HCT116 (cell line): Measurements from ENCODE around the gene FASTKD2. TPM values are rescaled to one million over a fixed set of nuclear protein-coding genes. Genes with fewer than 3 reads are reported as not detected.

Experiments used
- ATAC-seq: fragments of 200-7000 bp; cut with Tn5 transposase; 2 replicates; pipeline ENCODE4 v1.9.1; 2020; ENCODE audit warnings: mild to moderate bottlenecking, moderate library complexity
- BruUV-seq: library from RNA; stranded (reverse); fragments of 400-500 nt; replicated peaks from 2 replicates; lab custom pipeline; 2021; lab: Mats Ljungman, UMichigan
- CTCF ChIA-PET: fragments of 300-600 bp; sonication (Branson Sonifier 250); formaldehyde crosslinking; loops from one replicate; lab custom pipeline; 2021; ENCODE audit warnings: antibody characterized with exemption; lab: Charles Lee
- POLR2A ChIA-PET: fragments of 300-600, 350-600 bp; sonication (Branson Sonifier 250); formaldehyde crosslinking; loops from one replicate; lab custom pipeline; 2021; ENCODE audit warnings: antibody characterized with exemption; lab: Charles Lee
- RAD21 ChIA-PET, 2 experiments: fragments of 300-600 bp; sonication (Branson Sonifier 250); formaldehyde crosslinking; loops; one replicate each; lab custom pipeline; 2023; ENCODE audit warnings: low total read pairs in 2 of 2; ENCODE audit not compliant: uncharacterized antibody in 2 of 2, unreplicated experiment in 2 of 2, low non-redundant PET in 1 of 2; lab: Charles Lee
- DNase-seq: peaks from one replicate; pipeline ENCODE4 v3.0.0-alpha.2; 2010; ENCODE audit warnings: low read depth, low spot score
- H2AFZ ChIP-seq: fragments of 200-600 bp; shearing (Covaris generic), sonication (generic); 2 replicates; pipeline ENCODE4 v1.6.1; 2017; ENCODE audit warnings: low read depth, mixed run types, mixed read lengths, antibody characterized with exemption, low read length; ENCODE audit not compliant: poor library complexity, severe bottlenecking
- H3K27ac ChIP-seq: 2 replicates; pipeline ENCODE4 v1.5.1; 2012; ENCODE audit warnings: low read depth, low read length
- H3K27me3 ChIP-seq: fragments of 200-600 bp; sonication (generic); 2 replicates; pipeline ENCODE4 v1.6.1; 2016; ENCODE audit warnings: mixed run types, low read length, mixed read lengths; ENCODE audit not compliant: insufficient read depth
- H3K36me3 ChIP-seq, 2 experiments: fragments of 200-500 bp in 1 of 2; fragments of 200-600 bp in 1 of 2; sonication (Bioruptor generic) in 1 of 2; sonication (generic) in 1 of 2; 2 replicates each; pipeline versions ENCODE4 v1.5.1 to v1.6.1; 2014 to 2016; ENCODE audit warnings: low read length in 2 of 2, inconsistent platforms in 1 of 2, mixed read lengths in 1 of 2, mixed run types in 1 of 2; ENCODE audit not compliant: insufficient read depth in 2 of 2, control insufficient read depth in 1 of 2
- H3K4me1 ChIP-seq, 2 experiments: fragments of 200-600 bp in 1 of 2; sonication (generic) in 1 of 2; 2 replicates each; pipeline versions ENCODE4 v1.5.1 to v1.6.1; 2012 to 2017; ENCODE audit warnings: low read length in 2 of 2, inconsistent platforms in 1 of 2, mild to moderate bottlenecking in 1 of 2, mixed read lengths in 1 of 2, mixed run types in 1 of 2, moderate library complexity in 1 of 2; ENCODE audit not compliant: insufficient read depth in 2 of 2, control insufficient read depth in 1 of 2
- H3K4me2 ChIP-seq: fragments of 200-600 bp; sonication (generic); 2 replicates; pipeline ENCODE4 v1.6.1; 2017; ENCODE audit warnings: mixed run types, low read length, mixed read lengths
- H3K4me3 ChIP-seq, 2 experiments: fragments of 200-600 bp in 1 of 2; sonication (generic) in 1 of 2; replicated peaks in 1 of 2; 2 replicates each; pipeline ENCODE4 v1.5.1; 2011 to 2016; ENCODE audit warnings: low read length in 2 of 2, control low read depth in 1 of 2, low read depth in 1 of 2, mild to moderate bottlenecking in 1 of 2, mixed read lengths in 1 of 2, mixed run types in 1 of 2
- H3K79me2 ChIP-seq: fragments of 200-600 bp; sonication (generic); 2 replicates; pipeline ENCODE4 v1.6.1; 2017; ENCODE audit warnings: mild to moderate bottlenecking, mixed run types, low read length, moderate library complexity, mixed read lengths; ENCODE audit not compliant: insufficient read depth
- H3K9ac ChIP-seq: fragments of 200-600 bp; sonication (generic); 2 replicates; pipeline ENCODE4 v1.6.1; 2016; ENCODE audit warnings: low read length, mixed read lengths
- H3K9me2 ChIP-seq: fragments of 200-600 bp; sonication (generic), shearing (Covaris generic); 2 replicates; pipeline ENCODE4 v1.6.1; 2017; ENCODE audit warnings: mixed run types, mild to moderate bottlenecking, moderate library complexity; ENCODE audit not compliant: insufficient read depth
- H3K9me3 ChIP-seq, 2 experiments: fragments of 200-500 bp in 1 of 2; fragments of 200-600 bp in 1 of 2; sonication (Bioruptor generic) in 1 of 2; sonication (generic) in 1 of 2; 2 replicates each; pipeline ENCODE4 v1.6.1; 2014 to 2017; ENCODE audit warnings: low read length in 2 of 2, mixed read lengths in 2 of 2, inconsistent platforms in 1 of 2, low read depth in 1 of 2, mild to moderate bottlenecking in 1 of 2, mixed run types in 1 of 2, moderate library complexity in 1 of 2; ENCODE audit not compliant: control insufficient read depth in 1 of 2, insufficient read depth in 1 of 2
- H4K20me1 ChIP-seq: fragments of 200-600 bp; sonication (generic), shearing (Covaris generic); 2 replicates; pipeline ENCODE4 v1.6.1; 2017; ENCODE audit warnings: mixed run types, mild to moderate bottlenecking, moderate library complexity; ENCODE audit not compliant: insufficient read depth
- EZH2phosphoT487 ChIP-seq: fragments of 200-600 bp; IDR thresholded peaks from 2 replicates; pipeline ENCODE4 v1.6.1; 2018; ENCODE audit warnings: antibody characterized with exemption, borderline replicate concordance
- SRF ChIP-seq: IDR thresholded peaks from 2 replicates; pipeline ENCODE4 v1.6.1; 2012; ENCODE audit warnings: low read depth
- intact Hi-C: fragments of 100-400 bp; cut with micrococcal nuclease; formaldehyde crosslinking; loops from 2 replicates; pipeline ENCODE4 v1.10.0; 2022
- total RNA-seq: library from RNA; stranded (reverse); gene quantifications from one replicate; pipeline ENCODE4 v1.2.1, GENCODE V29; 2021; ENCODE audit not compliant: unreplicated experiment
- TF ChIP-seq, protein P1 (sequence below): IDR thresholded peaks from 2 replicates; pipeline ENCODE4 v1.6.1; 2012
- TF ChIP-seq, protein P2 (sequence below): IDR thresholded peaks from 2 replicates; pipeline ENCODE4 v1.6.1; 2012; ENCODE audit warnings: low read depth
- TF ChIP-seq, protein P3 (sequence below), 3 experiments: fragments of 200-600 bp in 1 of 3; sonication (generic) in 1 of 3; IDR thresholded peaks in 2 of 3; conservative IDR thresholded peaks in 1 of 3; 2 replicates each; pipeline ENCODE4 v1.5.1; 2012 to 2017; ENCODE audit warnings: low read depth in 2 of 3, low read length in 2 of 3, antibody characterized with exemption in 1 of 3, borderline replicate concordance in 1 of 3, control low read depth in 1 of 3, mild to moderate bottlenecking in 1 of 3, mixed read lengths in 1 of 3, mixed run types in 1 of 3, moderate library complexity in 1 of 3; ENCODE audit not compliant: insufficient read depth in 1 of 3
- TF ChIP-seq, protein P4 (sequence below): IDR thresholded peaks from 2 replicates; pipeline ENCODE4 v1.6.1; 2011; ENCODE audit warnings: mild to moderate bottlenecking, low read length, moderate library complexity; ENCODE audit not compliant: insufficient replicate concordance; ENCODE audit errors: extremely low read depth

The FASTKD2 gene
- total RNA-seq, 1 experiment from 2014 or later, result 24.4 TPM

DNA sequence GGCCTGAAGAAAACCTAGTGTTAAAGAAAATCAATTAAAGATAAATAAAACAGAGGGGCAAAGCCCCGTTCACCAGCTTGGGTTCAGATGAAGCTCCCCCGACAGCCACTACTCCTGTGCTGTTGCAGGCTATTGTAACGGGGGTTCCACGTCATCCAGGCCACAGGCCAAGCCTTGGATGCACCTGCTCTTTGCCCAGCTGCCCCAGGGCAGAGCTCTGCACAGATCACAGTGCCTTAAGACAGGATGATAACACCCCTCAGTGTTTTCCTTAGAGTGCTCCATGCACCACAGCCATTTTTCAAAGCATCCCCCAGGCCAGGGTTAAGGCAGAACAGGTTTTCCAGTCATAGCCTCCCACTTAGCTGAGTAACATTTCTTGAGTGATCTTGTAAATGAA is 32.0 kb downstream of the FASTKD2 start:
- intact Hi-C loops, result no loop called here
- Histone ChIP-seq H2AFZ (no peak overlapping the region), H3K79me2 (no peaks in the 10 kb centered on the region), H3K27ac (no peak overlapping the region), H3K9ac (no peak overlapping the region), H3K9me2 (no peaks in the 10 kb centered on the region), H3K4me3 (no peak overlapping the region), H3K9me3 (no peaks in the 10 kb centered on the region), H4K20me1 (no peaks in the 10 kb centered on the region), H3K27me3 (no peaks in the 10 kb centered on the region), H3K36me3 (no peaks in the 10 kb centered on the region), H3K4me1 (peaks cover 0 to 3% of the 10 kb centered on the region in 2 experiments; a peak in 1 of 4 replicates), H3K4me2 (no peak overlapping the region)
- ChIA-PET POLR2A (no interaction called here), RAD21 (no interaction called here), CTCF (interaction anchor here (0.8 kb wide), 1 partner anchor 8 kb away, joined by 3 read pairs; no protein-coding TSS in a partner anchor)
- TF ChIP-seq, protein P1, sequence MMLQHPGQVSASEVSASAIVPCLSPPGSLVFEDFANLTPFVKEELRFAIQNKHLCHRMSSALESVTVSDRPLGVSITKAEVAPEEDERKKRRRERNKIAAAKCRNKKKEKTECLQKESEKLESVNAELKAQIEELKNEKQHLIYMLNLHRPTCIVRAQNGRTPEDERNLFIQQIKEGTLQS, result no peak
- TF ChIP-seq, protein P2, sequence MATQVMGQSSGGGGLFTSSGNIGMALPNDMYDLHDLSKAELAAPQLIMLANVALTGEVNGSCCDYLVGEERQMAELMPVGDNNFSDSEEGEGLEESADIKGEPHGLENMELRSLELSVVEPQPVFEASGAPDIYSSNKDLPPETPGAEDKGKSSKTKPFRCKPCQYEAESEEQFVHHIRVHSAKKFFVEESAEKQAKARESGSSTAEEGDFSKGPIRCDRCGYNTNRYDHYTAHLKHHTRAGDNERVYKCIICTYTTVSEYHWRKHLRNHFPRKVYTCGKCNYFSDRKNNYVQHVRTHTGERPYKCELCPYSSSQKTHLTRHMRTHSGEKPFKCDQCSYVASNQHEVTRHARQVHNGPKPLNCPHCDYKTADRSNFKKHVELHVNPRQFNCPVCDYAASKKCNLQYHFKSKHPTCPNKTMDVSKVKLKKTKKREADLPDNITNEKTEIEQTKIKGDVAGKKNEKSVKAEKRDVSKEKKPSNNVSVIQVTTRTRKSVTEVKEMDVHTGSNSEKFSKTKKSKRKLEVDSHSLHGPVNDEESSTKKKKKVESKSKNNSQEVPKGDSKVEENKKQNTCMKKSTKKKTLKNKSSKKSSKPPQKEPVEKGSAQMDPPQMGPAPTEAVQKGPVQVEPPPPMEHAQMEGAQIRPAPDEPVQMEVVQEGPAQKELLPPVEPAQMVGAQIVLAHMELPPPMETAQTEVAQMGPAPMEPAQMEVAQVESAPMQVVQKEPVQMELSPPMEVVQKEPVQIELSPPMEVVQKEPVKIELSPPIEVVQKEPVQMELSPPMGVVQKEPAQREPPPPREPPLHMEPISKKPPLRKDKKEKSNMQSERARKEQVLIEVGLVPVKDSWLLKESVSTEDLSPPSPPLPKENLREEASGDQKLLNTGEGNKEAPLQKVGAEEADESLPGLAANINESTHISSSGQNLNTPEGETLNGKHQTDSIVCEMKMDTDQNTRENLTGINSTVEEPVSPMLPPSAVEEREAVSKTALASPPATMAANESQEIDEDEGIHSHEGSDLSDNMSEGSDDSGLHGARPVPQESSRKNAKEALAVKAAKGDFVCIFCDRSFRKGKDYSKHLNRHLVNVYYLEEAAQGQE, result no peak
- TF ChIP-seq EZH2phosphoT487 (no peak), SRF (no peak)
- TF ChIP-seq, protein P3, sequence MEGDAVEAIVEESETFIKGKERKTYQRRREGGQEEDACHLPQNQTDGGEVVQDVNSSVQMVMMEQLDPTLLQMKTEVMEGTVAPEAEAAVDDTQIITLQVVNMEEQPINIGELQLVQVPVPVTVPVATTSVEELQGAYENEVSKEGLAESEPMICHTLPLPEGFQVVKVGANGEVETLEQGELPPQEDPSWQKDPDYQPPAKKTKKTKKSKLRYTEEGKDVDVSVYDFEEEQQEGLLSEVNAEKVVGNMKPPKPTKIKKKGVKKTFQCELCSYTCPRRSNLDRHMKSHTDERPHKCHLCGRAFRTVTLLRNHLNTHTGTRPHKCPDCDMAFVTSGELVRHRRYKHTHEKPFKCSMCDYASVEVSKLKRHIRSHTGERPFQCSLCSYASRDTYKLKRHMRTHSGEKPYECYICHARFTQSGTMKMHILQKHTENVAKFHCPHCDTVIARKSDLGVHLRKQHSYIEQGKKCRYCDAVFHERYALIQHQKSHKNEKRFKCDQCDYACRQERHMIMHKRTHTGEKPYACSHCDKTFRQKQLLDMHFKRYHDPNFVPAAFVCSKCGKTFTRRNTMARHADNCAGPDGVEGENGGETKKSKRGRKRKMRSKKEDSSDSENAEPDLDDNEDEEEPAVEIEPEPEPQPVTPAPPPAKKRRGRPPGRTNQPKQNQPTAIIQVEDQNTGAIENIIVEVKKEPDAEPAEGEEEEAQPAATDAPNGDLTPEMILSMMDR (IDR thresholded peaks at IDR 0.05 in 2 of 3, conservative IDR thresholded peaks at IDR 0.05 in 1 of 3; ENCODE audit: borderline replicate concordance in 1 of 3, insufficient read depth in 1 of 3, low read depth in 2 of 3, low read length in 2 of 3), result no peak
- TF ChIP-seq, protein P4, sequence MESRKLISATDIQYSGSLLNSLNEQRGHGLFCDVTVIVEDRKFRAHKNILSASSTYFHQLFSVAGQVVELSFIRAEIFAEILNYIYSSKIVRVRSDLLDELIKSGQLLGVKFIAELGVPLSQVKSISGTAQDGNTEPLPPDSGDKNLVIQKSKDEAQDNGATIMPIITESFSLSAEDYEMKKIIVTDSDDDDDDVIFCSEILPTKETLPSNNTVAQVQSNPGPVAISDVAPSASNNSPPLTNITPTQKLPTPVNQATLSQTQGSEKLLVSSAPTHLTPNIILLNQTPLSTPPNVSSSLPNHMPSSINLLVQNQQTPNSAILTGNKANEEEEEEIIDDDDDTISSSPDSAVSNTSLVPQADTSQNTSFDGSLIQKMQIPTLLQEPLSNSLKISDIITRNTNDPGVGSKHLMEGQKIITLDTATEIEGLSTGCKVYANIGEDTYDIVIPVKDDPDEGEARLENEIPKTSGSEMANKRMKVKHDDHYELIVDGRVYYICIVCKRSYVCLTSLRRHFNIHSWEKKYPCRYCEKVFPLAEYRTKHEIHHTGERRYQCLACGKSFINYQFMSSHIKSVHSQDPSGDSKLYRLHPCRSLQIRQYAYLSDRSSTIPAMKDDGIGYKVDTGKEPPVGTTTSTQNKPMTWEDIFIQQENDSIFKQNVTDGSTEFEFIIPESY, result no peak
- no peak for ATAC-seq
- DNase-seq, result no peak
- BruUV-seq, result no TSS peak
